Hematopoietic multipotent progenitor cell (in vitro differentiated cells): ENCODE data around the gene SLMAP. TPM values are rescaled to one million over a fixed set of nuclear protein-coding genes. Genes with fewer than 3 reads are reported as not detected.

Experiments used
- DNase-seq, 3 donors: peaks; one replicate each; pipeline ENCODE4 v3.0.0-alpha.2; 2011 to 2015; ENCODE audit warnings: low read depth in 2 of 3, low spot score in 2 of 3
- total RNA-seq: library from RNA; depleted of rRNA; stranded (reverse); fragments of >200 nt; gene quantifications from one replicate; pipeline ENCODE4 v1.2.3, GENCODE V29; 2012

The SLMAP gene
- total RNA-seq, 1 donor, result 23.7 TPM

DNA sequence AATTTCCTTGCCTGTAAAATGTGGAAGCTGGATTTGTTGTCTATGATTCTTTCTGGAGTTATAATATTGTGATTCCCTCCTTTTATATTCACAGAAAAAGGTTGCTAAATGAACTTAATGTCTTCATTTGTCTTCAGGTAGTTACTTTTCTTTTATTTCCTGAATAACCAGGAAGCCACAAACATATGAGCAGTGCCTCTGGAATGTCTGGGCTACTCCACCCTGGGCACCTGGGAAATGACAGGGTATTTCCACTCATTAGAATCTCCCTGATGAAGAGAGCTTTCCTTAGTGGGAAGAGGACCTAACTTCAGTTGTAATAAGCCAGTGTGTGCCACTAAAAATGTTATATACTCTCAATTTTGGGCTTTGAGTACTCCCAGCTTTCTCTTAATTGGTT lies 3.8 kb upstream of the SLMAP start:
- DNase-seq, result no peak

GRCh38 chr3:57753016-57753415 lies 3.1 kb upstream of the SLMAP start:
- no peak for DNase-seq

DNA sequence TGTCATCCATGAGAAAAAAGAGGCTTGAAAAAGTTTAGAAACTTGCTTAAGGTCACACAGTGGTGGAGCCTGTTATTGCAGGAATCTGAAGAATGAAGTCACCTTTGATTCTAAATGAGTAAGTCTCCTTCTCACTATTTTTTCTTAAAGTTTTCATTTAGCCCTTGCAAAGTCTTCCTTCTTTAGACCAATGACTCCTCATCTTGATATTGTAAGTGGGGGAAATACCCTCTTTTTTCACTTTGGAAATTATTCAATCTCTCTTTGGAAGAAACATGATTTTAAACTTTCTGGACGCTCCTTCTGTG lies 787 bp upstream of the SLMAP start:
- DNase-seq, result peak in 2 of 3 donors; percentile 63 to 85

DNA sequence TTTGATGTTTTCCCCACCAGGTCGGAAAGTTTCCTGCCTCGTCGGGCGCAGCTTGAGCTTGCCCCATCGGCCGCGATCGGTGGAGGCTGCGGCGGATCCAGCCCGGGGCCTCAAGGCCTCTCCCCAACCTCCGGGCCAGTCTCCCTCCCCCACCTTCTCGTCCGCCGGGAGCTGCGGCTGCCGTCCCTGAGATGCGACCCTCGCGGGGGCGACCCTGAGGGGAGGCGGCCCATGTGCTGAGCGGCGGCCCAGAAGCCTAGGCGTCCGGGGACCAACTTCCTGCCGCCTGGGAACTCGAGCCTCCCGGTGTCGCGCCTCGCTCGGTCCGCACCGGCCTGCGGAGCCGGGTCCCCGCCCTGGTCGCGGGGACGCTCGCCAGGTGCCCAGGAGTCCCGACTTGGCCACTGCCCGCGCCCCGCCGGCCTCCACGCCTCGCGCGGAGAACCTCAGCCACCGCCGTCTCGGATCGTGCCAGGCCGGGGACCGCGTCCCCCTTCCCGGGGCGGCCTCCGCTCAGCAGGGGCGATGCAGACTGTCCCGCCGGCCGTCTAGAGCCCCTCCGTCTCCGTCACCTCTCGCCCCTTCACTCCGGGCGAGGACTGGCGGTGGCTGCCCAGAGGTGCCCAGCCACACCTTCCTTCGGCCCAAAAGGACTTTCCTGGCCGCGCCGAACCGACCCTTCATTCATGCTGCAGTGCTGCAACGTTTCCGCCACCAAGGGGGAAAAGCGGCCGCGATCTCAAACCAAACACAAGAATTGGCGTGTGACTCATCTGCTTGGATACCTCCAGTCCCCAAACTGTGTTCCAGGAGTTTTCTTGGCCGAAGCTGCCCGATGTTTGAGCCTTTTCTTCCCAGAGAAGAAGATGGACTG lies 656 bp downstream of the SLMAP start:
- peak in 2 of 3 donors; percentile 44 to 48 for DNase-seq

GRCh38 chr3:57757642-57758297 lies 1.7 kb downstream of the SLMAP start:
- DNase-seq, result no peak

DNA sequence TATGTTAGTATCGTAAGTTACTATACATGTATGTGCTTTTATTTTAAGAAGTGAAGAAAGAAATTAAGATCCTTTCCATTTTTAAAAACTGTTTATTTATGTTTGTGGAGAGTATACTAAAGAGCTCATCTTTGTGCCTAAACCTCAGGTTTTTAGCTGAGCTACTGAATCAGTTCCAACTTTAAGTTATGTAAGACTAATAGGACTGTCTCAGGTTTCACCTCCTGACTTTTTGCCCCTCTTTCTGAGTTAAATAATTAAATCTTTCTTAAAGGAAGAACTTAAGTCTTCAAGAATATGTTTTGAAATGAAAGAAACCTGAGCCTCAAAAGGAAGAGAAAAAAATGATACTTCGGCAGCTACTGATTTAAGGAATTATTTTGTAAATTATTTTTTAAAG lies 2.6 kb downstream of the SLMAP start:
- no peak for DNase-seq

- no peak for DNase-seq
These were observed 8.7 kb downstream of the SLMAP start for GRCh38 chr3:57764794-57765193.

DNA sequence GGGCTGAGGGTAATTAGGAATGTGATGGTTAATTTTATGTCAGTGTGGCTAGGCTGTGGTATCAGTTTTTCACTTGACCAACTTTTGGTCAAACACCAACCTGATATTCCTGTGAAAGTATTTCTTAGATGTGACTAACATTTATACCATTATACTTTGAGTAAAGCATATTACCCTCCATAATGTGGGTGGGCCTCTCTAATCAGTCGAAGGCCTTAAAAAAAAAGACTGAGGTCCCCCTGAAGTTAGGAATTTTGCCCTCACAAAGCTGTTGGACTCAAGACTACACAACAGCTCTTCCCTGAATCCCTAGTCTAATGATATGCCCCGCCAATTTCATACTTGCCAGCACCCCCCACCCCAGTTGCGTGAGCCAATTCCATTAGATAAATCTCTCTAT lies 12.5 kb downstream of the SLMAP start:
- no peak for DNase-seq

DNA sequence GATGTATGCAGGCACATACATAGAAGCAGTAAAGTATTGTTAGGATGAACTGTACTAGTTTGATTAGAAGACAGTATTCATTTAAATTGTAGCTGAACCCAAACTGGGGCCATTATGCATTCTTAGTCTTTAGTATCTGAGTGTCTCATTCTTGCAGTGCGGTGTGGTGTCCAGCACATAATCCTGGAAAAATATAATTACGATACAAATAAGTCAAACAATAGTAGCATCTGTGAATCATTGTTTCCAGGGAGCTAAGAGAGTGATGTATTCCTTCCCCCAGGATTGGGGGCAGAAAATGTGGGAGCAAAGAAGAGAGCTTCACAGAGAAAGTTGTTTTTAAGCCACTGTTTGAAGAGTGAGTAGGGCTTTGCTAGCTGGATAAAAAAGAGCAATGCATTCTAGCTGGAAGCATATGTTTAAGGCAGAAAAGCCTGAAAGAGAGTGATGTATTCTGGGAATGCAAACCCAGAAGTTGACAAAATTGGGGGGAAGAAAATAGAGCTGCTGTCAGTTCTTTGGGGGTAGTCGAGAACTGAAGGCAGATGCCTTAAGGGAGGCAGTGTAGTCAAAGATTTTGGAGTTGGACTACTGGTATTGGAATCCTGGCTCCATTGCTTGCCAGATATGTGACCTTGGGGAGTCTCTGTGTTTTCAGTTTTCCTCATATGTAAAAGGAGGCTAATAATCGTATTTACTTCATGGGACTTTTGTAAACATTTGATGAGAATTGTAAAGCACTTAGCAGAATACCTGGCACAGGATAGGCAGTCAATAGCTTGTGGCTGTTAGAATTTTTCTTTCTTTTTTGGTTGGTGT lies 14.1 kb downstream of the SLMAP start:
- DNase-seq, result no peak

DNA sequence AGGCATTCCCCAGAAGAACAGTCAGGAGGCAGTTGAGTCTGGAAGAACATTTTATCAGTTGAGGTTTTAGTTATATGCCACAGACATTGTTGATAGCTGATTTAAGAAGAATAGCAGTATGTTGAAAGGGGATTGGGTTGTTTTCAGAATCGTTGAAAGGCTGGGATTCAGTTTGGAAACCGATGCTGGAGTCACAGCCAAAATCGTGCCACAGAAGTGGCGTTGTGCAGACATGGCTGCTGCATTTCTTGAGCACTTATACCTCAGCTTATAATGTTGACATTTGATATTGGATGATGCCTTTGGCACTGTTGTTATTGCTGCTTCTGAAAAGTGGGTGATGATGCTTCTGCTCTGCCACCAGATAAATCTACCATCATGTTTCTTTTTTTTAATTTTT lies 16.1 kb downstream of the SLMAP start:
- DNase-seq, result no peak

DNA sequence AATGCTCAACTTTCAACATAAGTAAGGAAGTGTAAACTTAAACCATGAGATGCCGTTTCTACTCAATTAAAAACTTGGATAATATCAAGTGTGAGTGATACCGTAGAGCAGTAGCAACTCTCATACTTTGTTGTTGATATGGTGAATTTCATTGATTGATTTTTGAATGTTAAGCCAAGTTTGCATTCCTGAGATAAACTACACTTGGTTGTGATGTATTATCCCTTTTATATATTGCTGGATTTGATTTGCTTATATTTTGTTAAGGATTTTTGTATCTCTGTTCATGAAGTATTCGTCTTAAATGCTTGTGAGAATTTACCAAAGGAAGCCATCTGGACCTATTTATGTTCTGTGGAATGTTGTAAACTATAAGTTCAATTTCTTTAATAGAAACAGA lies 21.7 kb downstream of the SLMAP start:
- no peak for DNase-seq

DNA sequence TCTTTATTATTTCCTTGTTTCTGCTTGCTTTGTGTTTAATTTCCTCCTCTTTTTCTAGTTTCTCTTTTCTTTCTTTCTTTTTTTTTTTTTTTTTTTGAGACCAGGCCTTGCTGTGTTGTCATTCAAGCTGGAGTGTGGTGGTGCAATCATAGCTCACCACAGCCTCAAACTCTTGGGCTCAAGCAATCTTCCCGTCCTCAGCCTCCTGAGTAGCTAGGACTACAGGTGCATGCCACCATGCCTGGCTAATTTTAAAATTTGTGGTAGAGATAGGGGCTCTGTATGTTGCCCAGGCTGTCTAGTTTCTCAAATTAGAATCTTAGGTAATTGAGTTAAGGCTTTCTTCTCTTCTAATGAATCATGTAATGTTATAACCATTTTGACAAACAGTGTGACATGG lies 22.4 kb downstream of the SLMAP start:
- DNase-seq, result no peak

GRCh38 chr3:57779666-57780065 lies 23.6 kb downstream of the SLMAP start:
- DNase-seq, result no peak

DNA sequence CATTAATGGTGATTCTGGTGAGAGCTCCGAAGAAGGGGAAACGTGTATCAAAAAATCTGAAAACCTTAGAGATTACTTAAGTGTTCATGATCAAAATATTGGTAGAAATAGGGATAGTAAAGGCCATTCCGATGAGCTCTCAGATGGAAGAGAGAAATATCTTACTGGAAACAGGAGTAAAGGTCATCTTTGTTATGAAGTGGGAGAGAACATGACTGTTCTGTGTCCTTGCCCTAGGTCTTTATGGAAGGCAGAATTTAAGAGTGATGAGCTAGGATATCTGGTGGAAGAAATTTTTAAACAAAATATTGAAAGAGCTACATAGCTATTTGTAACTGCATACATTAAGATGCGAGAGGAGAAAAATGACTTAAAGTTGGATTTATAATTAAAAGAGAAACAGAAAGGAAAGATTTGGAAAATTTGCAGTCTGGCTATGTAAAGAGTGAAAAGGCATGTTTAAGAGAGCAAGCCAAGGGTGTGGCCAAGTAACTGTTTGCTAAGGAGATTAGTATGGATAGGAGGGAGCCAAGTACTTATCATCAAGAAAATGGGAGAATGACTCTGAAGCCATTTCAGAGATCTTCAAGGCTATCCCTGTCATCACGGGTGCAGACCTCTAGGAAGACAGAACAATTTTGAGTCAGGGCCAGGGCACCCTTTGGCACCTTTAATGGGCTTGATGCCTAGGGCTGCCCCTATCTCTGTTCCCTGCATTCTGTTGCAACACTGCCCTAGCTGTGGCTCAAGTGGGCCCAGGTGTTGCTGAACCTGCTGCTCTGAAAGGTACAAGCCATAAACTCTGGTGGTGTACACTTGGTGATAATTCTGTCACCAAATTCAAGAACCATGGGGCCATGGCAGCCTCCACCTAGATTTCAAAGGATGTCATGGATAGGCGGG lies 27.3 kb downstream of the SLMAP start:
- no peak for DNase-seq

GRCh38 chr3:57784089-57784735 lies 28.1 kb downstream of the SLMAP start:
- DNase-seq, result no peak

DNA sequence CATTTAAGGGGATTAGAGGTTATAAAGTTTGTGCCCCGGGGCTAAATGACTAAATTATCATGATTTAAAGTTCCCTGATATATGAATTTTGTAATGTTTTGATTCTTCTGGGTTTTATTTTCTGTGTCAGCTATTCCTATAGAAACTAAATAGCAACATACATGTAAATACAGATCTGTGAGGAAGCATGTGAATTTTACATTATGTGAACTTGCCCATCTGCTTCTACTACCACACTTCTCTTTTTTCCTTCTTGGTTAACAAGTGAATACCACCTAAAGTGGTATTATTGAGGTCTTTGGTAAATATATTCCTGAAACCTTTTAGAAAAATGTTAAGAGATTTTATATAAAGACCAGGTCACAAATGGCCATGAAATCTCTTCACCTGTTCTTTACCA lies 29.3 kb downstream of the SLMAP start:
- DNase-seq, result peak in 1 of 3 donors; percentile 51

DNA sequence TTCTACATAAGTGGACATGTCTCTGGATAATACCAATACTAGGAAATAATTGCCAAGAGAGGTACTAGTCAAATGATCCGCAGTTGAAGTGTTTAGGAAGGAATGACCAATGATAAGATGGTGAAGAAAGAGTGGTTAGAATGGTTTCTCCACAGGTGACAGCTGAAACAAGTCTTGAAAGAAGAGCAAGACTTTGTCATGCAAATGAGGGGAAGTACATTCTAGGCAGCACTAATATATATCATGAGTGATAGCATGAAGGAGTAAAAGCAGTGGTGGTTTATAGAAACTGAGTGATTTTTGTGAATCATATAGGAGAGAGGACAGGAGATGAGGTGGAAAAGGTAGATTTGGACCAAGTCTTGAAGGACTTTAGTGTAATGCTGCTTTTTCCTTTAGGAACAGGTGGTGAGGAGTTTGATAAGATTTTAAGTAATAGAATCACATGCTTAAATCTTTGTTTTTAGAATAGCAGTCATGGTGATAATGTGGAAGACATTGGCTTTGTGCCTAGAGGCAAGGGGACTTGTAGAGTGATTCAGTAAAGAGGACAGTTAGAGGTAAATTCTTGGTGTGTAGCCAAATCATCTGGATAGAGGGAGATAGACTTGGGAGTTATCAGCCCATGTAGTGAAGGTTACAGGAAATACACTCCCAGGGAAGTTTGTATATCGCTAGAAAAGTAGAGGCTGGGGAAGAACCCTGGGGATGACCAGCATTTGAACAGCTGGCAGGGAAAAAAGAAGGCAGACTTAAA lies 31.9 kb downstream of the SLMAP start:
- peak in 2 of 3 donors; percentile 14 to 43 for DNase-seq

DNA sequence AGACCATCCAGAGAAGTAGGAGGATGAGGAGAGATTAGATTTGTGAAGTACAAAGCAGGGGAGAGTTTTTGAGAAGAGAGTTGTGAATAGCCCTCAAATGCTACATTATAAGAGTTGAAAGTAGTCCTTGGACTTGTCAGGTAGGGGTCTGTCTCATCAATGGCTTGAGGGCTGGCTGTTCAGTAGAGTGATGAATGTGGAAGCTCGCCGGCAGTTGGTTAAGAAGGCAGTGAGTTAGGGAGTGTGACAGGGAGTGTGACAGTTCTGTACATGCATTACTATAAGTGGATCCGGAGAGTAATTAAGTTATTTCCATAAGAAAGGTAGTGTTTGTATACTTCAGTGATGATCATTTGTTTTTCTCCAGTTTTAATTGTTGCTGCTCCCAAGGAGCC lies 32.5 kb downstream of the SLMAP start:
- DNase-seq, result no peak

DNA sequence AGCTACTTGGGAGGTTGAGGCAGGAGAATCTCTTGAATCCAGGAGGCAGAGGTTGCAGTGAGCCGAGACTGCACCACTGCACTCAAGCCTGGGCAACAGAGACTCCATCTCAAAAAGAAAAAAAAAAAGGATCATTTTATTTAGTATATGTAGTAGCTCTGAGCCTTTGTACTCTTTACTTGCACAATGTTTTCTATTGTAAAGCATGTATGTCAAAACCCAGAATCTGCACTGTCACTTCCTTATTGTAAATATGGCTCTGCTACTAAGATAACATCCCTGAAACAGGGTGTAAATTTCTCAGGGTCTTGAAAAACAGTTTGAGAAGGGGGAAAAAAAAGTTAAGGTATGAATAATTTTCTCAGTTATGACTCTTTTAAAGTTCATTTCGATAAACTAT lies 35.1 kb downstream of the SLMAP start:
- peak in 2 of 3 donors; percentile 69 to 78 for DNase-seq
